Brain microvascular endothelial cell (primary cell): Measurements from ENCODE around the gene VPS13D.

Experiments used
- DNase-seq: peaks from one replicate; pipeline ENCODE4 v3.0.0-alpha.2; 2020
- H3K27ac ChIP-seq: fragments of 250-450 bp; sonication (Bioruptor Pico); 2 replicates; pipeline ENCODE4 v1.5.1; 2020; ENCODE audit warnings: mild to moderate bottlenecking, moderate library complexity
- H3K27me3 ChIP-seq: fragments of 250-450 bp; sonication (Bioruptor Pico); replicated peaks from 2 replicates; pipeline ENCODE4 v1.5.1; 2020; ENCODE audit warnings: mild to moderate bottlenecking
- H3K36me3 ChIP-seq: fragments of 250-450 bp; sonication (Bioruptor Pico); replicated peaks from 2 replicates; pipeline ENCODE4 v1.5.1; 2020; ENCODE audit warnings: mild to moderate bottlenecking
- H3K4me3 ChIP-seq: 2 replicates; pipeline ENCODE4 v1.5.1; 2011; ENCODE audit warnings: low read depth, mild to moderate bottlenecking, control low read depth, low read length, moderate library complexity
- CTCF ChIP-seq: IDR thresholded peaks from 2 replicates; pipeline ENCODE4 v1.5.1; 2011; ENCODE audit warnings: low read depth, mild to moderate bottlenecking, moderate library complexity, low read length, control low read depth, inconsistent platforms; ENCODE audit errors: missing control alignments
- in situ Hi-C: cut with HindIII; loops from 2 replicates; pipeline ENCODE4 v1.10.0; 2017; ENCODE audit warnings: low sequenced_read_pairs, low pct_ligation_motif_present

The VPS13D gene

GRCh38 chr1:12326986-12327385 lies 97.2 kb downstream of the VPS13D start:
- DNase-seq: no peak
- no peak overlapping the region for H3K27ac ChIP-seq
- in situ Hi-C loops: no loop called here
- H3K36me3 ChIP-seq: peaks cover 14% of the 10 kb centered on the region
- H3K4me3 ChIP-seq: no peak overlapping the region
- no peak for TF ChIP-seq CTCF
- H3K27me3 ChIP-seq: no peaks in the 10 kb centered on the region

- no peak for DNase-seq
- Histone ChIP-seq H3K4me3 (no peak overlapping the region), H3K27me3 (no peaks in the 10 kb centered on the region), H3K36me3 (peaks cover 14% of the 10 kb centered on the region), H3K27ac (no peak overlapping the region)
- TF ChIP-seq CTCF: no peak
- in situ Hi-C loops: no loop called here
Observed at GRCh38 chr1:12327566-12327965, 97.7 kb downstream of the VPS13D start.

- TF ChIP-seq CTCF: no peak
- in situ Hi-C loops: no loop called here
- no peak overlapping the region for H3K4me3 ChIP-seq
- H3K36me3 ChIP-seq: peaks cover 26% of the 10 kb centered on the region
- H3K27ac ChIP-seq: no peak overlapping the region
- no peak for DNase-seq
- no peaks in the 10 kb centered on the region for H3K27me3 ChIP-seq
Observed at GRCh38 chr1:12333036-12333785, 103.4 kb downstream of the VPS13D start.

- Histone ChIP-seq H3K27me3 (no peaks in the 10 kb centered on the region), H3K27ac (no peak overlapping the region), H3K4me3 (no peak overlapping the region), H3K36me3 (peaks cover 26% of the 10 kb centered on the region)
- in situ Hi-C loops: no loop called here
- DNase-seq: no peak
- TF ChIP-seq CTCF: no peak
Observed at GRCh38 chr1:12335815-12336214, 106.0 kb downstream of the VPS13D start.

GRCh38 chr1:12336413-12336812 lies 106.6 kb downstream of the VPS13D start:
- Histone ChIP-seq H3K27me3 (no peaks in the 10 kb centered on the region), H3K36me3 (peaks cover 26% of the 10 kb centered on the region), H3K4me3 (no peak overlapping the region), H3K27ac (no peak overlapping the region)
- no peak for DNase-seq
- in situ Hi-C loops: no loop called here
- TF ChIP-seq CTCF: no peak

- H3K27me3 ChIP-seq: no peaks in the 10 kb centered on the region
- in situ Hi-C loops: no loop called here
- no peak overlapping the region for H3K27ac ChIP-seq
- TF ChIP-seq CTCF: no peak
- no peak for DNase-seq
- H3K4me3 ChIP-seq: no peak overlapping the region
- peaks cover 29% of the 10 kb centered on the region for H3K36me3 ChIP-seq
Observed at GRCh38 chr1:12338017-12338416, 108.2 kb downstream of the VPS13D start.
